ENCODE measurements around the gene FAM53C. TPM values are rescaled to one million over a fixed set of nuclear protein-coding genes. Genes with fewer than 3 reads are reported as not detected.

FAM53C gene
- total RNA-seq, 1 donor from 2014 or later = 56.6 TPM

- Mint-ChIP-seq H3K9me3 (ENCODE audit: low read depth) (no peaks in the 10 kb centered on the region), H3K36me3 (ENCODE audit: insufficient read depth) (peaks cover 34% of the 10 kb centered on the region), H3K27me3 (no peaks in the 10 kb centered on the region), H3K27ac (no peak overlapping the region), H3K4me1 (ENCODE audit: low read depth) (peaks cover 12% of the 10 kb centered on the region), H3K4me3 (ENCODE audit: low read depth) (no peak overlapping the region)
- DNase-seq (ENCODE audit: low spot score, unreplicated experiment) = no peak
- TF ChIP-seq CTCF (IDR thresholded peaks at IDR 0.05; ENCODE audit: unreplicated experiment) = no peak
Observed at GRCh38 chr5:138344887-138345622, 7.0 kb downstream of the FAM53C start.

- H3K36me3 Mint-ChIP-seq (ENCODE audit: insufficient read depth) = peaks cover 42% of the 10 kb centered on the region
- no peak overlapping the region for H3K27ac Mint-ChIP-seq
- no peak overlapping the region for H3K4me3 Mint-ChIP-seq (ENCODE audit: low read depth)
- DNase-seq (ENCODE audit: low spot score, unreplicated experiment) = no peak
- H3K4me1 Mint-ChIP-seq (ENCODE audit: low read depth) = no peaks in the 10 kb centered on the region
- H3K27me3 Mint-ChIP-seq = no peaks in the 10 kb centered on the region
- no peak for TF ChIP-seq CTCF (IDR thresholded peaks at IDR 0.05; ENCODE audit: unreplicated experiment)
- H3K9me3 Mint-ChIP-seq (ENCODE audit: low read depth) = peaks cover 10% of the 10 kb centered on the region
Observed at GRCh38 chr5:138346889-138347288, 8.8 kb downstream of the FAM53C start.

- Mint-ChIP-seq H3K27ac (peak overlapping the region; percentile 71), H3K36me3 (ENCODE audit: insufficient read depth) (peaks cover 41% of the 10 kb centered on the region), H3K4me1 (ENCODE audit: low read depth) (peaks cover 11% of the 10 kb centered on the region), H3K27me3 (no peaks in the 10 kb centered on the region), H3K4me3 (ENCODE audit: low read depth) (peak overlapping the region; percentile 49), H3K9me3 (ENCODE audit: low read depth) (peaks cover 13% of the 10 kb centered on the region)
- no peak for TF ChIP-seq CTCF (IDR thresholded peaks at IDR 0.05; ENCODE audit: unreplicated experiment)
- DNase-seq (ENCODE audit: low spot score, unreplicated experiment) = no peak
Observed at GRCh38 chr5:138349852-138350562, 11.9 kb downstream of the FAM53C start.

- H3K27ac Mint-ChIP-seq = peak overlapping the region; percentile 71
- no peak for DNase-seq (ENCODE audit: low spot score, unreplicated experiment)
Observed at GRCh38 chr5:138350563-138350890, 12.5 kb downstream of the FAM53C start.

More at GRCh38 chr5:138350563-138350890, 12.5 kb downstream of the FAM53C start:
- TF ChIP-seq CTCF (IDR thresholded peaks at IDR 0.05; ENCODE audit: unreplicated experiment) = no peak
- Mint-ChIP-seq H3K9me3 (ENCODE audit: low read depth) (peaks cover 13% of the 10 kb centered on the region), H3K4me3 (ENCODE audit: low read depth) (peak overlapping the region; percentile 49), H3K36me3 (ENCODE audit: insufficient read depth) (peaks cover 36% of the 10 kb centered on the region), H3K4me1 (ENCODE audit: low read depth) (peaks cover 15% of the 10 kb centered on the region), H3K27me3 (no peaks in the 10 kb centered on the region)

Data from progenitor cell of endocrine pancreas (in vitro differentiated cells).